ENCODE data around the gene PDE4B. TPM values are rescaled to one million over a fixed set of nuclear protein-coding genes. Genes with fewer than 3 reads are reported as not detected.

Gene PDE4B
- total and polyA plus RNA-seq, 10 of the 15 experiments (the other 5 are each of a cell fraction or from before 2014, with no cell fraction given), result 3.0 to 13.2 (median 5.7) TPM

DNA sequence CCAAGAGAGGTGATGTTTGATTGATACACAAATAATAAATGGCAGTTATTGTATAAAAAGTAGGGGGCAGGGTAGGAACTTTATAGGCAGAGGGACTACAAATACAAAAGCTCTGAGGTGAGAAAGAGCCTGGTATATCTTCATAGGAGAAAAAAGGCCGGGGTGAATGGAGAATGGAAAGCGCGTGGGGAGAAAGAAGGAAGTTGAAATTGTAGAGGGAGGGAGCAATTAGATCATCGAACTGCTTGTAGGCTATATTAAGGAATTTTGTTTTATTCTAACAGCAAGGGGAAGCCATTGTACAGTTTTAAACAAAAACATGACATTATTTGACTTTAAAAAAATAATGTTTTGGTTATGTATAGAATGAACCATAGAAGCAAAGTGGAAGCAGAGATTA lies 147.4 kb downstream of the PDE4B start (continued):
- TF ChIP-seq BHLHE40 (IDR thresholded peaks at IDR 0.05; ENCODE audit: borderline replicate concordance in 1 of 2, low read depth in 2 of 2, low read length in 1 of 2) (no peak), POU2F2 (IDR thresholded peaks at IDR 0.05; ENCODE audit: borderline replicate concordance, low read depth, low read length) (no peak), JUNB (IDR thresholded peaks at IDR 0.05) (no peak), EZH2 (IDR thresholded peaks at IDR 0.05; ENCODE audit: borderline replicate concordance, control insufficient read depth, low read depth, low read length) (no peak), IRF4 (IDR thresholded peaks at IDR 0.05; ENCODE audit: low read depth, low read length) (no peak)
- TF ChIP-seq, protein P1, sequence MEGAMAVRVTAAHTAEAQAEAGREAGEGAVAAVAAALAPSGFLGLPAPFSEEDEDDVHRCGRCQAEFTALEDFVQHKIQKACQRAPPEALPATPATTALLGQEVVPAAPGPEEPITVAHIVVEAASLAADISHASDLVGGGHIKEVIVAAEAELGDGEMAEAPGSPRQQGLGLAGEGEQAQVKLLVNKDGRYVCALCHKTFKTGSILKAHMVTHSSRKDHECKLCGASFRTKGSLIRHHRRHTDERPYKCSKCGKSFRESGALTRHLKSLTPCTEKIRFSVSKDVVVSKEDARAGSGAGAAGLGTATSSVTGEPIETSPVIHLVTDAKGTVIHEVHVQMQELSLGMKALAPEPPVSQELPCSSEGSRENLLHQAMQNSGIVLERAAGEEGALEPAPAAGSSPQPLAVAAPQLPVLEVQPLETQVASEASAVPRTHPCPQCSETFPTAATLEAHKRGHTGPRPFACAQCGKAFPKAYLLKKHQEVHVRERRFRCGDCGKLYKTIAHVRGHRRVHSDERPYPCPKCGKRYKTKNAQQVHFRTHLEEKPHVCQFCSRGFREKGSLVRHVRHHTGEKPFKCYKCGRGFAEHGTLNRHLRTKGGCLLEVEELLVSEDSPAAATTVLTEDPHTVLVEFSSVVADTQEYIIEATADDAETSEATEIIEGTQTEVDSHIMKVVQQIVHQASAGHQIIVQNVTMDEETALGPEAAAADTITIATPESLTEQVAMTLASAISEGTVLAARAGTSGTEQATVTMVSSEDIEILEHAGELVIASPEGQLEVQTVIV (IDR thresholded peaks at IDR 0.05; ENCODE audit: borderline replicate concordance, partially characterized antibody), result no peak

DNA sequence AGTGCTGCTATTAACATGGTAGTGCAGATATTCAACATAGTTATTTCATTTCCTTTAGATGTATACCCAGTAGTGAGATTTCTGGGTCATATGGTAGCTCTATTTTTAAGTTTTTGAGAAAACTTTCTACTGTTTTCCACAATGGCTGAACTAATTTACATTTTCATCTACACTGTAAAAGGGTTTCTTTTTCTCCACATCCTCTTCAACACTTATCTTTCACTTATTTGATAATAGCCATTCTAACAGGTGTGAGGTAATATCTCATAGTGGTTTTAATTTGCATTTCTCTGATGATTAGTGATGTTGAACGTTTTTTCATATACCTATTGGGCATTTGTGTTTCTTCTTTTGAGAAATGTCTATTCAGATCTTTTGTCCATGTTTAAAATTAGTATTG lies 149.8 kb downstream of the PDE4B start:
- RAD21 ChIA-PET (ENCODE audit: unreplicated experiment), result no interaction called here
- POLR2A ChIA-PET, result no interaction called here
- 0% methylated on average over 1 of the region's 1 CpG for WGBS (ENCODE audit: insufficient coverage, insufficient replicate concordance, low lambda C conversion rate, missing lambda C conversion rate)
- TF ChIP-seq EZH2 (IDR thresholded peaks at IDR 0.05; ENCODE audit: borderline replicate concordance, control insufficient read depth, low read depth, low read length), result no peak
- TF ChIP-seq EGR1 (IDR thresholded peaks at IDR 0.05; ENCODE audit: borderline replicate concordance in 1 of 2, low read depth in 2 of 2, low read length in 2 of 2), result no peak
- TF ChIP-seq YY1 (IDR thresholded peaks at IDR 0.05; ENCODE audit: low read depth, low read length), result no peak
- TF ChIP-seq, protein P2, sequence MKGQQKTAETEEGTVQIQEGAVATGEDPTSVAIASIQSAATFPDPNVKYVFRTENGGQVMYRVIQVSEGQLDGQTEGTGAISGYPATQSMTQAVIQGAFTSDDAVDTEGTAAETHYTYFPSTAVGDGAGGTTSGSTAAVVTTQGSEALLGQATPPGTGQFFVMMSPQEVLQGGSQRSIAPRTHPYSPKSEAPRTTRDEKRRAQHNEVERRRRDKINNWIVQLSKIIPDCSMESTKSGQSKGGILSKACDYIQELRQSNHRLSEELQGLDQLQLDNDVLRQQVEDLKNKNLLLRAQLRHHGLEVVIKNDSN (IDR thresholded peaks at IDR 0.05; ENCODE audit: borderline replicate concordance, extremely low read length, insufficient read depth, low read depth, low read length), result no peak
- no peak for TF ChIP-seq PAX8 (IDR thresholded peaks at IDR 0.05)
- no peak for TF ChIP-seq CBX3 (IDR thresholded peaks at IDR 0.05; ENCODE audit: borderline replicate concordance, low read depth)
- TF ChIP-seq, protein P3, sequence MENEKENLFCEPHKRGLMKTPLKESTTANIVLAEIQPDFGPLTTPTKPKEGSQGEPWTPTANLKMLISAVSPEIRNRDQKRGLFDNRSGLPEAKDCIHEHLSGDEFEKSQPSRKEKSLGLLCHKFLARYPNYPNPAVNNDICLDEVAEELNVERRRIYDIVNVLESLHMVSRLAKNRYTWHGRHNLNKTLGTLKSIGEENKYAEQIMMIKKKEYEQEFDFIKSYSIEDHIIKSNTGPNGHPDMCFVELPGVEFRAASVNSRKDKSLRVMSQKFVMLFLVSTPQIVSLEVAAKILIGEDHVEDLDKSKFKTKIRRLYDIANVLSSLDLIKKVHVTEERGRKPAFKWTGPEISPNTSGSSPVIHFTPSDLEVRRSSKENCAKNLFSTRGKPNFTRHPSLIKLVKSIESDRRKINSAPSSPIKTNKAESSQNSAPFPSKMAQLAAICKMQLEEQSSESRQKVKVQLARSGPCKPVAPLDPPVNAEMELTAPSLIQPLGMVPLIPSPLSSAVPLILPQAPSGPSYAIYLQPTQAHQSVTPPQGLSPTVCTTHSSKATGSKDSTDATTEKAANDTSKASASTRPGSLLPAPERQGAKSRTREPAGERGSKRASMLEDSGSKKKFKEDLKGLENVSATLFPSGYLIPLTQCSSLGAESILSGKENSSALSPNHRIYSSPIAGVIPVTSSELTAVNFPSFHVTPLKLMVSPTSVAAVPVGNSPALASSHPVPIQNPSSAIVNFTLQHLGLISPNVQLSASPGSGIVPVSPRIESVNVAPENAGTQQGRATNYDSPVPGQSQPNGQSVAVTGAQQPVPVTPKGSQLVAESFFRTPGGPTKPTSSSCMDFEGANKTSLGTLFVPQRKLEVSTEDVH (IDR thresholded peaks at IDR 0.05; ENCODE audit: low read depth, partially characterized antibody), result no peak
- TF ChIP-seq MTA2 (IDR thresholded peaks at IDR 0.05; ENCODE audit: low read depth), result no peak
- TF ChIP-seq ZNF622 (IDR thresholded peaks at IDR 0.05), result no peak
- TF ChIP-seq, protein P1 (IDR thresholded peaks at IDR 0.05; ENCODE audit: borderline replicate concordance, partially characterized antibody), result no peak

More for the DNA sequence above, 149.8 kb downstream of the PDE4B start:
- SMC1A ChIA-PET (ENCODE audit: uncharacterized antibody, unreplicated experiment), result no interaction called here
- Histone ChIP-seq H2AFZ (ENCODE audit: control insufficient read depth, low read depth, low read length) (no peak overlapping the region), H3K4me1 (ENCODE audit: control insufficient read depth, insufficient read depth, low read length) (no peaks in the 10 kb centered on the region), H3K79me2 (ENCODE audit: control insufficient read depth, insufficient read depth, low read length) (no peaks in the 10 kb centered on the region), H3K27ac (ENCODE audit: control insufficient read depth, insufficient read depth) (no peak overlapping the region), H3K4me3 (no peak overlapping the region), H3K9me3 (replicated peaks; ENCODE audit: control insufficient read depth, insufficient read depth, low read length) (no peaks in the 10 kb centered on the region), H3K27me3 (replicated peaks in 1 of 2; ENCODE audit: control insufficient read depth in 2 of 2, insufficient read depth in 2 of 2, low read length in 1 of 2) (no peaks in the 10 kb centered on the region), H3K4me2 (ENCODE audit: control insufficient read depth, insufficient read depth) (no peak overlapping the region), H3K9ac (ENCODE audit: control insufficient read depth, insufficient read depth, low read length) (no peak overlapping the region), H4K20me1 (ENCODE audit: control insufficient read depth, insufficient read depth) (no peaks in the 10 kb centered on the region), H3K36me3 (ENCODE audit: control insufficient read depth in 2 of 2, insufficient read depth in 2 of 2, low read length in 1 of 2) (no peaks in the 10 kb centered on the region)
- DNase-seq (ENCODE audit: low read depth, low spot score) (no peak), ATAC-seq (no peak), FAIRE-seq (no peak)
- BruUV-seq (replicated peaks), result no TSS peak
- in situ Hi-C loops (cut with MboI) (no loop called here), intact Hi-C loops (cut with micrococcal nuclease; ENCODE audit: unreplicated experiment) (no loop called here)
- CTCF ChIA-PET, result no interaction called here

Data from GM12878 (cell line).